ENCODE results near the gene SMCHD1.

GRCh38 chr18:2736823-2737222 lies 81.3 kb downstream of the SMCHD1 start:
- TF ChIP-seq CTCF (IDR thresholded peaks at IDR 0.05), result no peak
- no peak for TF ChIP-seq POLR2A (IDR thresholded peaks at IDR 0.05)

All from Peyer's patch (tissue), 4 donors.